Natural killer cell (primary cell): ENCODE measurements around the gene NPIPA1. TPM values are rescaled to one million over a fixed set of nuclear protein-coding genes. Genes with fewer than 3 reads are reported as not detected.
"Not testable (repeated sequence)": the region's sequence is repeated elsewhere in the genome, so short reads cannot be mapped to it uniquely, and the experiment has no call there.

Experiments
- ATAC-seq, 3 donors: fragments of 150-1000 bp in 2 of 3; fragments of 200-7000 bp in 1 of 3; cut with Tn5 transposase; 1 replicate in 1 of 3; 2 replicates in 2 of 3; pipeline ENCODE4 v1.10.0; 2021; ENCODE audit warnings: mild to moderate bottlenecking in 2 of 3, moderate library complexity in 2 of 3
- DNase-seq, 2 donors: peaks; one replicate each; pipeline versions ENCODE4 v3.0.0 to v3.0.0-alpha.2; 2013 to 2021; ENCODE audit warnings: mixed read lengths in 1 of 2
- H3K27ac ChIP-seq: one replicate; pipeline ENCODE4 v1.5.1; 2013; ENCODE audit warnings: mild to moderate bottlenecking, low read length
- H3K27me3 ChIP-seq: one replicate; pipeline ENCODE4 v1.6.1; 2013; ENCODE audit warnings: low read length; ENCODE audit not compliant: control insufficient read depth, insufficient read depth
- H3K36me3 ChIP-seq: one replicate; pipeline ENCODE4 v1.6.1; 2013; ENCODE audit warnings: low read length; ENCODE audit not compliant: control insufficient read depth, insufficient read depth
- H3K4me1 ChIP-seq: one replicate; pipeline ENCODE4 v1.6.1; 2013; ENCODE audit warnings: low read length; ENCODE audit not compliant: control insufficient read depth, insufficient read depth
- H3K4me3 ChIP-seq: one replicate; pipeline ENCODE4 v1.5.1; 2013; ENCODE audit warnings: low read length
- H3K9me3 ChIP-seq: one replicate; pipeline ENCODE4 v1.6.1; 2013; ENCODE audit warnings: low read length; ENCODE audit not compliant: control insufficient read depth, insufficient read depth
- H3K27ac Mint-ChIP-seq, 2 donors: one replicate each; pipeline ENCODE4 v1.8.0; 2022; ENCODE audit warnings: mild to moderate bottlenecking in 2 of 2, mixed read lengths in 2 of 2, moderate library complexity in 1 of 2
- H3K27me3 Mint-ChIP-seq, 2 donors: one replicate each; pipeline ENCODE4 v1.8.0; 2022; ENCODE audit warnings: low read depth in 2 of 2, mixed read lengths in 2 of 2
- H3K36me3 Mint-ChIP-seq: one replicate; pipeline ENCODE4 v1.8.0; 2022; ENCODE audit warnings: mixed read lengths
- H3K4me1 Mint-ChIP-seq, 2 donors: one replicate each; pipeline ENCODE4 v1.8.0; 2022; ENCODE audit warnings: mixed read lengths in 2 of 2
- H3K4me3 Mint-ChIP-seq: one replicate; pipeline ENCODE4 v1.8.0; 2022; ENCODE audit warnings: mild to moderate bottlenecking, moderate library complexity, mixed read lengths
- H3K9me3 Mint-ChIP-seq, 2 donors: one replicate each; pipeline ENCODE4 v1.8.0; 2022; ENCODE audit warnings: mixed read lengths in 2 of 2
- CTCF ChIP-seq: fragments of 200-600 bp; IDR thresholded peaks from one replicate; pipeline ENCODE4 v1.8.0; 2022; ENCODE audit warnings: antibody characterized with exemption
- WGBS: methylation state at CpG from one replicate; pipeline ENCODE4 v1.1.7; 2013; ENCODE audit warnings: missing lambda C conversion rate; ENCODE audit not compliant: insufficient coverage; 5-methylcytosine and 5-hydroxymethylcytosine counted together
- intact Hi-C: fragments of 100-400 bp; cut with micrococcal nuclease; formaldehyde crosslinking; loops from one replicate; pipeline ENCODE4 v1.14.2; 2022
- total RNA-seq, 4 donors: library from RNA; stranded (reverse); fragments of 120-200 nt in 1 of 4; gene quantifications; one replicate each; pipeline versions ENCODE4 v1.2.3 to v1.2.4, GENCODE V29; 2013 to 2022

NPIPA1 gene
- 100 to 1,000 TPM; 123 to 136 (median 124) TPM for total RNA-seq
- total RNA-seq (2013): 67.0 TPM

DNA sequence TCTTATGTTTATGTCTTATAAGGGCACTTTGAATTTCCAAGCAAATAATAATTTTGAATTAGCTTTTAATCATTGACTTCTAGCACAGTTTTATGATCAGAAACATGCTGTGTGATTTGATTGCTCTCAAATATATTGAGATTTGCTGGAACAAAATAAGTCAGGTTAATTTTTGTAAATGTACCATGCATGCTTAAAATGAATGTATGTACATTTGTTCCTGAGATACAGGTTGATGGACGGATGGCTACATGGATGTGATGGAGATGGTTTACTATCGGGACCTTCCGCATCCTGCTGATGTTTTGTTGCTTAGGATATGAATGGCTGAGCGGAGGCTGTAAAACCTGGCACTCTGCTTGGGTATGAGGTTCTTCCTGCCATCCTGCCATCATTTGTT, at the start of gene NPIPA1:
Gene NPIPA1, plus strand, starts transcription at position 301 of the 400 bp plus-strand sequence. Its CDS starts 0 bp downstream, at position 301.
- H3K27me3 ChIP-seq, H3K4me1 ChIP-seq, H3K36me3 Mint-ChIP-seq, H3K36me3 ChIP-seq, ATAC-seq, DNase-seq, H3K4me1 Mint-ChIP-seq, H3K27me3 Mint-ChIP-seq, H3K27ac Mint-ChIP-seq, H3K9me3 ChIP-seq, H3K4me3 ChIP-seq, H3K9me3 Mint-ChIP-seq, intact Hi-C loops, H3K27ac ChIP-seq, H3K4me3 Mint-ChIP-seq: not testable (repeated sequence)
- WGBS: no CpG with 5 or more reads among the region's 4 CpGs

- H3K9me3 Mint-ChIP-seq, H3K36me3 Mint-ChIP-seq, H3K4me1 Mint-ChIP-seq, ATAC-seq, H3K4me1 ChIP-seq, H3K36me3 ChIP-seq, H3K27me3 Mint-ChIP-seq, H3K27me3 ChIP-seq, H3K4me3 Mint-ChIP-seq, DNase-seq, H3K27ac ChIP-seq, H3K4me3 ChIP-seq, H3K9me3 ChIP-seq, H3K27ac Mint-ChIP-seq, intact Hi-C loops: not testable (repeated sequence)
- 95% methylated on average over 3 of the region's 6 CpGs for WGBS
These were observed 45.1 kb upstream of the NPIPA1 start for GRCh38 chr16:14892111-14892510.

DNA sequence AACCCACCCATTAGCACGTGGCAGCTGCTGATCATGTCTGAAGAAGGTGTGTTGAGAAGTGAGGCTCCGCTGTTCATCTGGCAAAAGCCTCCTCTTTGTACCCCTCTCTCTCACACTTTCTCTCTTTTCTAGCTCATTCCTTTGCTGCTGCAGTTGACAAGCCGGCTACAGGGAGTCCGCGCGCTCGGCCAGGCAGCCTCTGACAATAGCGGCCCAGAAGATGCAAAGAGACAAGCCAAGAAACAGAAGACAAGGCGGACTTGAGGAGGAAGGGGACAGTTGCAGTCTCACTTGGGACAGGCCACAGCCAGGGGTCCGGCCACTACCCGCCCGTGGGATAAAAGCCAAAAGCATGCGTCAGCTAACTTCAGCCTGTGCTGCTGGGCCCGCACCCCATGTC, 41.9 kb upstream of the NPIPA1 start:
- H3K27me3 ChIP-seq, H3K27ac Mint-ChIP-seq, H3K27ac ChIP-seq, H3K4me3 ChIP-seq, H3K36me3 ChIP-seq, H3K4me1 ChIP-seq, H3K36me3 Mint-ChIP-seq, H3K4me3 Mint-ChIP-seq, ATAC-seq, H3K4me1 Mint-ChIP-seq, H3K9me3 ChIP-seq, H3K9me3 Mint-ChIP-seq, H3K27me3 Mint-ChIP-seq, intact Hi-C loops: not testable (repeated sequence)
- DNase-seq: peak in 1 of 2 donors; percentile 1
- WGBS: 92% methylated on average over 7 of the region's 14 CpGs

DNA sequence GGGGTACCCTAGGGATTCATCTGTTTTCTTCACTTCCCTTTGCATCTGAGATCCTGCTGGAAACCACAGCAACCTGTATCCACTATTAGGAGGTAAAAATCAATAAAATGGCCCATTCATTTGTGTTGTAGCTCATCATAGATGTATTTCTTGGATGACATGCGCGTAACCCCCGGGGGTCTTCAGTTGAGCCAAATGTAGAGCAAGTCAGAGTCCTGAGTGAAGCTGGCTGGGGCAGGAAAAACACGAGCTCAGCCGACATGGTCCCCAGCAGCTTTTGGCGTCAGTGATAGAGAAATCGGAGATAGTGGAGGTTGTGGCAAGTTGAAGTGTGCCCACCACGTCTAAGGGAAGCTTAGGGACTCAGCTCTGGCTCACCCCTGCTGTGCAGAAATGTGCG, 41.2 kb upstream of the NPIPA1 start:
- H3K9me3 ChIP-seq, H3K9me3 Mint-ChIP-seq, H3K27ac ChIP-seq, intact Hi-C loops, H3K4me3 ChIP-seq, H3K4me1 Mint-ChIP-seq, H3K27me3 Mint-ChIP-seq, H3K36me3 Mint-ChIP-seq, ATAC-seq, H3K4me3 Mint-ChIP-seq, H3K4me1 ChIP-seq, H3K27me3 ChIP-seq, H3K27ac Mint-ChIP-seq, H3K36me3 ChIP-seq: not testable (repeated sequence)
- 95% methylated on average over 5 of the region's 9 CpGs for WGBS
- peak in 1 of 2 donors; percentile 1 for DNase-seq

GRCh38 chr16:14897006-14897664, 40.1 kb upstream of the NPIPA1 start:
- H3K4me1 Mint-ChIP-seq, H3K4me3 Mint-ChIP-seq, intact Hi-C loops, H3K27ac Mint-ChIP-seq, H3K36me3 ChIP-seq, H3K4me3 ChIP-seq, H3K27me3 Mint-ChIP-seq, H3K9me3 ChIP-seq, H3K36me3 Mint-ChIP-seq, H3K9me3 Mint-ChIP-seq, H3K4me1 ChIP-seq, H3K27ac ChIP-seq, H3K27me3 ChIP-seq, DNase-seq: not testable (repeated sequence)
- peak; percentile 43 to 78 (median 73) for ATAC-seq
- peak; percentile 20 for TF ChIP-seq CTCF
- WGBS: no CpG with 5 or more reads among the region's 12 CpGs

DNA sequence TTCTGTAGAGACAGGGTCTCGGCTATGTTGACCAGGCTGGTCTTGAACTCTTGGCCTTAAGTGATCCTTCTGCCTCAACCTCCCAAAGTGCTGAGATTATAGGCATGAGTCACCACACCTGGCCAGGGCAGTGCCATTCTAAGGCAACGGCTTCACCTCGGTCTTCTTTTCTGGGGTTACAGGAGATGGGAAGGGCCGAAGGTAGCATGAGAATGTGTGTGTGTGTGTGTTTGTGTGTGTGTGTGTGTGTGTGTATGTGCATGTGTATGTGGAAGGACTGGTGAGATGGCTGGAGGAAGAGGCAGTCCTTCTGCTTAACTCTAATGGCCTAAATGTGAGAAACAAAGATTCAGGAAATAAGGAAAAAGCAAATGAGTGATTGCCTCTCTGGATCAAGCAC, 39.1 kb upstream of the NPIPA1 start:
- not testable (repeated sequence) for H3K36me3 Mint-ChIP-seq, H3K27ac Mint-ChIP-seq

DNA sequence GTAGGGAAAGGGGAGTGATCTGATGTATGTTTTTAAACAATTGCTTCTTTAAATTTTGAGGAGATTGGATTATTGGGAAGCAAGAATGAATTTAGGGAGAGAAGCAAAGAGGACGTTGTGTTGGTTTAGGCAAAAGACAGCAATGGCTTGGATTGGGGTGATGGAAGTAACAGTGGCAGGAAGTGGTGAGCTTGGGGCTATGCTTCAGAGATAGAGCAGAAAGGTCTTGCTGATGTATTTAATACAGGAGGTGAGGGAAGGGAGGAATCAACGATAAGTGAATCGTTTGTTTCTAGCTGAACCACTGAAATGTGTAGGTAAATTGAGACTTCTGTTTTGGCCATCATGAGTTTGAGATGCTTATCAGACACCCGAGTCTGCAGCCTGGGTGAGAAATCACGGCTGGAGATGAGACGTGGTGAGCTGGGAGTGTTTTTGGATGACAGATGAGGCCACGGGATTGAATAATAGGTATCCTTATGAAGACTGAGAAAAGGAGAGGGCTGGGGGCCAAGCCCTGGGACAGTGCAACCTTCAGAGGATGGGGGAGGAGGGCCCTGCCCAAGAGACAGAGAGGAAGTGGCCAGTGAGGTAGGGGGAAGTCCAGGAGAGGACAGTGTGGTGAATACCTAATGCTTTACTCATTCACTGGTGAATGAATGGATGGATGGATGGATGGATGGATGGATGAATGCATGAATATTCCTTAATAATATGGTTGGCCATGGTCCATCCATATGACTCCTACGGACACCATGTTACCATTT, 33.9 kb upstream of the NPIPA1 start:
- ATAC-seq: peak; percentile 77 to 78 (median 78)
- not testable (repeated sequence) for H3K4me3 Mint-ChIP-seq, H3K36me3 Mint-ChIP-seq

More for the DNA sequence above, 39.1 kb upstream of the NPIPA1 start:
- H3K4me3 ChIP-seq, H3K27me3 Mint-ChIP-seq, H3K9me3 ChIP-seq, ATAC-seq, H3K27me3 ChIP-seq, H3K9me3 Mint-ChIP-seq, H3K4me1 Mint-ChIP-seq, H3K4me1 ChIP-seq, H3K27ac ChIP-seq, H3K36me3 ChIP-seq, intact Hi-C loops, H3K4me3 Mint-ChIP-seq: not testable (repeated sequence)
- DNase-seq: peak in 1 of 2 donors; percentile 0
- WGBS: 97% methylated on average over 3 of the region's 4 CpGs

More for the DNA sequence above, 33.9 kb upstream of the NPIPA1 start:
- H3K9me3 ChIP-seq, H3K27ac ChIP-seq, H3K27me3 Mint-ChIP-seq, intact Hi-C loops, H3K9me3 Mint-ChIP-seq, H3K4me1 ChIP-seq, H3K27me3 ChIP-seq, H3K36me3 ChIP-seq, H3K4me3 ChIP-seq: not testable (repeated sequence)
- WGBS: 10% methylated on average over 2 of the region's 8 CpGs
- peak overlapping the region in 1 of 2 donors; percentile 40 for H3K27ac Mint-ChIP-seq
- H3K4me1 Mint-ChIP-seq: peaks cover 0 to 11% of the 10 kb centered on the region in 2 donors
- DNase-seq: peak in 1 of 2 donors; percentile 4
